HEK293 (cell line): ENCODE measurements around the gene TIMM17B.
A peak's percentile ranks its signal among the peaks of the same experiment; 100 is the strongest.

ENCODE experiments used
- BCL11B ChIP-seq: fragments of 450-650 bp; formaldehyde crosslinking; IDR thresholded peaks from 2 replicates; pipeline ENCODE4 v1.5.1; 2016; ENCODE audit warnings: low read depth, missing biosample characterization, missing genetic modification characterization
- GLIS2 ChIP-seq: fragments of 450-650 bp; formaldehyde crosslinking; IDR thresholded peaks from 2 replicates; pipeline ENCODE4 v1.5.1; 2016; ENCODE audit warnings: missing biosample characterization, missing genetic modification characterization
- IKZF3 ChIP-seq: fragments of 450-650 bp; IDR thresholded peaks from 2 replicates; pipeline ENCODE4 v1.5.0; 2018; ENCODE audit warnings: missing biosample characterization, mild to moderate bottlenecking, missing genetic modification characterization, moderate library complexity
- OVOL3 ChIP-seq: fragments of 450-650 bp; formaldehyde crosslinking; IDR thresholded peaks from 2 replicates; pipeline ENCODE4 v1.5.1; 2016; ENCODE audit warnings: missing biosample characterization, missing genetic modification characterization
- SALL2 ChIP-seq: fragments of 450-650 bp; formaldehyde crosslinking; IDR thresholded peaks from 2 replicates; pipeline ENCODE4 v1.5.0; 2017; ENCODE audit warnings: missing biosample characterization, mild to moderate bottlenecking, missing genetic modification characterization, borderline replicate concordance
- SP2 ChIP-seq: fragments of 450-650 bp; formaldehyde crosslinking; IDR thresholded peaks from 2 replicates; pipeline ENCODE4 v1.5.1; 2016; ENCODE audit warnings: missing biosample characterization, missing genetic modification characterization
- TCF7L2 ChIP-seq: IDR thresholded peaks from 2 replicates; pipeline ENCODE4 v1.6.1; 2011; ENCODE audit warnings: low read depth, mild to moderate bottlenecking, inconsistent platforms, low read length, moderate library complexity, borderline replicate concordance
- TRIM28 ChIP-seq: IDR thresholded peaks from 2 replicates; pipeline ENCODE4 v1.6.1; 2011; ENCODE audit warnings: low read length, control low read depth, borderline replicate concordance
- YY2 ChIP-seq: fragments of 450-650 bp; formaldehyde crosslinking; IDR thresholded peaks from 2 replicates; pipeline ENCODE4 v1.5.1; 2016; ENCODE audit warnings: missing biosample characterization, missing genetic modification characterization
- ZBTB21 ChIP-seq: fragments of 450-650 bp; formaldehyde crosslinking; IDR thresholded peaks from 2 replicates; pipeline ENCODE4 v1.5.1; 2017; ENCODE audit warnings: missing biosample characterization, missing genetic modification characterization
- ZBTB7A ChIP-seq: fragments of 450-650 bp; formaldehyde crosslinking; IDR thresholded peaks from 2 replicates; pipeline ENCODE4 v1.5.1; 2016; ENCODE audit warnings: low read depth, missing biosample characterization, missing genetic modification characterization
- ZBTB8A ChIP-seq: fragments of 450-650 bp; formaldehyde crosslinking; IDR thresholded peaks from 2 replicates; pipeline ENCODE4 v1.5.1; 2016; ENCODE audit warnings: missing biosample characterization, missing genetic modification characterization
- ZFP37 ChIP-seq: fragments of 450-650 bp; formaldehyde crosslinking; IDR thresholded peaks from 2 replicates; pipeline ENCODE4 v1.5.1; 2016; ENCODE audit warnings: missing biosample characterization, missing genetic modification characterization
- ZFP41 ChIP-seq: fragments of 450-650 bp; formaldehyde crosslinking; IDR thresholded peaks from 2 replicates; pipeline ENCODE4 v1.5.1; 2016; ENCODE audit warnings: missing biosample characterization, missing genetic modification characterization, borderline replicate concordance
- ZFP69B ChIP-seq: fragments of 450-650 bp; formaldehyde crosslinking; IDR thresholded peaks from 2 replicates; pipeline ENCODE4 v1.5.1; 2016; ENCODE audit warnings: missing biosample characterization, missing genetic modification characterization
- ZIC2 ChIP-seq: fragments of 450-650 bp; formaldehyde crosslinking; IDR thresholded peaks from 2 replicates; pipeline ENCODE4 v1.5.1; 2016; ENCODE audit warnings: missing biosample characterization, missing genetic modification characterization
- ZNF175 ChIP-seq: fragments of 450-650 bp; formaldehyde crosslinking; IDR thresholded peaks from 2 replicates; pipeline ENCODE4 v1.5.1; 2016; ENCODE audit warnings: missing biosample characterization, missing genetic modification characterization
- ZNF2 ChIP-seq: fragments of 450-650 bp; formaldehyde crosslinking; IDR thresholded peaks from 2 replicates; pipeline ENCODE4 v1.5.1; 2016; ENCODE audit warnings: missing biosample characterization, missing genetic modification characterization
- ZNF211 ChIP-seq: fragments of 450-650 bp; formaldehyde crosslinking; IDR thresholded peaks from 2 replicates; pipeline ENCODE4 v1.5.1; 2016; ENCODE audit warnings: low read depth, missing biosample characterization, missing genetic modification characterization
- ZNF274 ChIP-seq, 2 experiments: fragments of 200-500 bp in 1 of 2; fragments of 450-650 bp in 1 of 2; sonication (Bioruptor generic) in 1 of 2; formaldehyde crosslinking in 1 of 2; IDR thresholded peaks; 2 replicates each; pipeline versions ENCODE4 v1.5.1 to v1.6.1; 2014 to 2016; ENCODE audit warnings: borderline replicate concordance in 1 of 2, inconsistent platforms in 1 of 2, low read length in 1 of 2, missing biosample characterization in 1 of 2, missing genetic modification characterization in 1 of 2
- ZNF394 ChIP-seq: fragments of 450-650 bp; formaldehyde crosslinking; IDR thresholded peaks from 2 replicates; pipeline ENCODE4 v1.5.1; 2016; ENCODE audit warnings: missing biosample characterization, missing genetic modification characterization, mild to moderate bottlenecking, moderate library complexity, borderline replicate concordance
- ZNF416 ChIP-seq: fragments of 450-650 bp; formaldehyde crosslinking; IDR thresholded peaks from 2 replicates; pipeline ENCODE4 v1.5.1; 2016; ENCODE audit warnings: missing biosample characterization, missing genetic modification characterization
- ZNF510 ChIP-seq: fragments of 450-650 bp; formaldehyde crosslinking; IDR thresholded peaks from 2 replicates; pipeline ENCODE4 v1.5.1; 2018; ENCODE audit warnings: mild to moderate bottlenecking, missing genetic modification characterization, missing biosample characterization; ENCODE audit not compliant: insufficient replicate concordance
- ZNF558 ChIP-seq: fragments of 450-650 bp; formaldehyde crosslinking; IDR thresholded peaks from 2 replicates; pipeline ENCODE4 v1.5.1; 2016; ENCODE audit warnings: missing biosample characterization, missing genetic modification characterization
- ZNF560 ChIP-seq: fragments of 450-650 bp; formaldehyde crosslinking; IDR thresholded peaks from 2 replicates; pipeline ENCODE4 v1.5.1; 2017; ENCODE audit warnings: missing biosample characterization, missing genetic modification characterization, borderline replicate concordance
- ZNF561 ChIP-seq: fragments of 450-650 bp; IDR thresholded peaks from 2 replicates; pipeline ENCODE4 v1.5.1; 2018; ENCODE audit warnings: missing biosample characterization, missing genetic modification characterization, borderline replicate concordance
- ZNF571 ChIP-seq: fragments of 450-650 bp; formaldehyde crosslinking; IDR thresholded peaks from 2 replicates; pipeline ENCODE4 v1.5.0; 2017; ENCODE audit warnings: missing biosample characterization, missing genetic modification characterization
- ZNF626 ChIP-seq: fragments of 450-650 bp; sonication (Bioruptor Pico); formaldehyde crosslinking; IDR thresholded peaks from 2 replicates; pipeline ENCODE4 v1.5.1; 2018; ENCODE audit warnings: missing biosample characterization, missing genetic modification characterization, inconsistent platforms
- ZNF747 ChIP-seq: fragments of 450-650 bp; formaldehyde crosslinking; IDR thresholded peaks from 2 replicates; pipeline ENCODE4 v1.5.1; 2016; ENCODE audit warnings: missing biosample characterization, missing genetic modification characterization
- ZNF843 ChIP-seq: fragments of 450-650 bp; formaldehyde crosslinking; IDR thresholded peaks from 2 replicates; pipeline ENCODE4 v1.5.1; 2016; ENCODE audit warnings: missing biosample characterization, missing genetic modification characterization
- TF ChIP-seq, protein P1 (sequence below): fragments of 450-650 bp; formaldehyde crosslinking; IDR thresholded peaks from 2 replicates; pipeline ENCODE4 v1.5.1; 2016; ENCODE audit warnings: missing biosample characterization, missing genetic modification characterization
- TF ChIP-seq, protein P2 (sequence below): fragments of 450-650 bp; formaldehyde crosslinking; IDR thresholded peaks from 2 replicates; pipeline ENCODE4 v1.5.1; 2016; ENCODE audit warnings: missing biosample characterization, missing genetic modification characterization
- TF ChIP-seq, protein P3 (sequence below): fragments of 450-650 bp; formaldehyde crosslinking; IDR thresholded peaks from 2 replicates; pipeline ENCODE4 v1.5.1; 2016; ENCODE audit warnings: missing biosample characterization, missing genetic modification characterization
- TF ChIP-seq, protein P4 (sequence below): sonication (generic); formaldehyde crosslinking; IDR thresholded peaks from 2 replicates; pipeline ENCODE4 v1.8.1; 2022; ENCODE audit warnings: mild to moderate bottlenecking, moderate library complexity, missing genetic modification reagents
- TF ChIP-seq, protein P5 (sequence below): fragments of 450-650 bp; formaldehyde crosslinking; IDR thresholded peaks from 2 replicates; pipeline ENCODE4 v1.5.1; 2016; ENCODE audit warnings: missing biosample characterization, missing genetic modification characterization

The TIMM17B gene

DNA sequence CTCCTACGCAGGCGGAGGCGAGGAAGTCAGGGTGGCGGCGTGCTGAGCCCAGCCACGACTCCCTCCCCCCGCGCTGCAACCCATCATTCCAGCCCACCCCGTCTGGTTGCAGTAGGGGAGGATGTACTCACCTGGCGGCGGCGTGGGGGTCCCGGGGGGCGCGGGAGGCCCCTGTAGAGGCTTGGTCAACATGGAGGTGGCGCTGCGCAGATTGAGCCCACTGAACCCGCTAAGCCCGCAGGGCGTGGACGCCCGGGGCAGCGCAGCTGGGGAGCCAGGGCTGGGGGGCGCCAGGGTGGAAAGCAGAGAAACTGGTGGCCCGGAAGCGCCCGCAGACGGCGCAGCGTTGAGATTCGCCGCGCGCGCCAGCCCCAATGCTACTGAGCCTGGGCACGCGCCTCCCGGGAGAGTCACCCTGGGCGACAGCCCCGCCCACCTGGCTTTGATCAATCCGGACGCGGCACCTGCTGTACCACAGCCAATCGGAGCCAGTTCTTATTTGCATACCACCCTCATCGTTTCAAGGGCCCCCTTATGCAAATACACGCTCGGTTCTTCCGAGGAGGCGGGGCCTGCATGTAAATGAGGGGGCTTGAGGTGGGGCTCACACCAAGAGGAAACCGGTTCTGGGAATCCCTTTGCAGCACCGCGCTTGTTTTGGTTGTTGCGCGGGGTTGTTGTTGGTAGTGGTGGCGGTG lies 21.2 kb upstream of the TIMM17B start, which contains the start of gene PIM2 (continued):
- TF ChIP-seq IKZF3 (tag by site-specific recombination) (0 out of 2 replicates have a peak, but pooled peaks have one; percentile 20), ZNF843 (no peak), TCF7L2 (no peak), YY2 (tag by site-specific recombination) (0 out of 2 replicates have a peak, but pooled peaks have one; percentile 25), ZNF626 (tag by site-specific recombination) (no peak), ZFP41 (tag by site-specific recombination) (no peak), BCL11B (tag by site-specific recombination) (0 out of 2 replicates have a peak, but pooled peaks have one; percentile 38), ZBTB21 (tag by site-specific recombination) (no peak), SALL2 (tag by site-specific recombination) (no peak), ZNF558 (no peak), ZNF560 (tag by site-specific recombination) (no peak), ZNF747 (tag by site-specific recombination) (no peak), TRIM28 (no peak), ZBTB8A (tag by site-specific recombination) (peak; percentile 87), ZNF274 (IDR thresholded peaks at IDR 0.05; ENCODE audit: low read length) (no peak), ZNF274 (tag by site-specific recombination; IDR thresholded peaks at IDR 0.05; ENCODE audit: borderline replicate concordance) (no peak), ZFP37 (tag by site-specific recombination) (no peak), SP2 (peak; percentile 72), ZNF510 (tag by site-specific recombination) (no peak), ZNF2 (tag by site-specific recombination) (peak; percentile 39; the same call in 1 of the 2 replicates), GLIS2 (tag by site-specific recombination) (peak; percentile 96), ZNF394 (tag by site-specific recombination) (no peak), ZBTB7A (tag by site-specific recombination) (peak; percentile 30; the same call in 1 of the 2 replicates), ZIC2 (tag by site-specific recombination) (peak; percentile 95), OVOL3 (tag by site-specific recombination) (0 out of 2 replicates have a peak, but pooled peaks have one; percentile 26), ZNF175 (no peak), ZNF416 (tag by site-specific recombination) (no peak), ZNF561 (tag by site-specific recombination) (0 out of 2 replicates have a peak, but pooled peaks have one; percentile 23), ZNF211 (tag by site-specific recombination) (no peak), ZFP69B (tag by site-specific recombination) (no peak), ZNF571 (tag by site-specific recombination) (no peak)
- TF ChIP-seq, protein P1, sequence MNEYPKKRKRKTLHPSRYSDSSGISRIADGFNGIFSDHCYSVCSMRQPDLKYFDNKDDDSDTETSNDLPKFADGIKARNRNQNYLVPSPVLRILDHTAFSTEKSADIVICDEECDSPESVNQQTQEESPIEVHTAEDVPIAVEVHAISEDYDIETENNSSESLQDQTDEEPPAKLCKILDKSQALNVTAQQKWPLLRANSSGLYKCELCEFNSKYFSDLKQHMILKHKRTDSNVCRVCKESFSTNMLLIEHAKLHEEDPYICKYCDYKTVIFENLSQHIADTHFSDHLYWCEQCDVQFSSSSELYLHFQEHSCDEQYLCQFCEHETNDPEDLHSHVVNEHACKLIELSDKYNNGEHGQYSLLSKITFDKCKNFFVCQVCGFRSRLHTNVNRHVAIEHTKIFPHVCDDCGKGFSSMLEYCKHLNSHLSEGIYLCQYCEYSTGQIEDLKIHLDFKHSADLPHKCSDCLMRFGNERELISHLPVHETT (tag by site-specific recombination) = no peak
- TF ChIP-seq, protein P2, sequence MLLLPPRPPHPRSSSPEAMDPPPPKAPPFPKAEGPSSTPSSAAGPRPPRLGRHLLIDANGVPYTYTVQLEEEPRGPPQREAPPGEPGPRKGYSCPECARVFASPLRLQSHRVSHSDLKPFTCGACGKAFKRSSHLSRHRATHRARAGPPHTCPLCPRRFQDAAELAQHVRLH (tag by site-specific recombination) = no peak
- TF ChIP-seq, protein P3, sequence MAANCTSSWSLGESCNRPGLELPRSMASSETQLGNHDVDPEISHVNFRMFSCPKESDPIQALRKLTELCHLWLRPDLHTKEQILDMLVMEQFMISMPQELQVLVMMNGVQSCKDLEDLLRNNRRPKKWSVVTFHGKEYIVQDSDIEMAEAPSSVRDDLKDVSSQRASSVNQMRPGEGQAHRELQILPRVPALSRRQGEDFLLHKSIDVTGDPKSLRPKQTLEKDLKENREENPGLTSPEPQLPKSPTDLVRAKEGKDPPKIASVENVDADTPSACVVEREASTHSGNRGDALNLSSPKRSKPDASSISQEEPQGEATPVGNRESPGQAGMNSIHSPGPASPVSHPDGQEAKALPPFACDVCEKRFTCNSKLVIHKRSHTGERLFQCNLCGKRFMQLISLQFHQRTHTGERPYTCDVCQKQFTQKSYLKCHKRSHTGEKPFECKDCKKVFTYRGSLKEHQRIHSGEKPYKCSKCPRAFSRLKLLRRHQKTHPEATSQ (tag by site-specific recombination) = no peak
- TF ChIP-seq, protein P4, sequence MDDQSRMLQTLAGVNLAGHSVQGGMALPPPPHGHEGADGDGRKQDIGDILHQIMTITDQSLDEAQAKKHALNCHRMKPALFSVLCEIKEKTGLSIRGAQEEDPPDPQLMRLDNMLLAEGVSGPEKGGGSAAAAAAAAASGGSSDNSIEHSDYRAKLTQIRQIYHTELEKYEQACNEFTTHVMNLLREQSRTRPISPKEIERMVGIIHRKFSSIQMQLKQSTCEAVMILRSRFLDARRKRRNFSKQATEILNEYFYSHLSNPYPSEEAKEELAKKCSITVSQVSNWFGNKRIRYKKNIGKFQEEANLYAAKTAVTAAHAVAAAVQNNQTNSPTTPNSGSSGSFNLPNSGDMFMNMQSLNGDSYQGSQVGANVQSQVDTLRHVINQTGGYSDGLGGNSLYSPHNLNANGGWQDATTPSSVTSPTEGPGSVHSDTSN (CRISPR knock-in tag) = 0 out of 2 replicates have a peak, but pooled peaks have one; percentile 38
- TF ChIP-seq, protein P5, sequence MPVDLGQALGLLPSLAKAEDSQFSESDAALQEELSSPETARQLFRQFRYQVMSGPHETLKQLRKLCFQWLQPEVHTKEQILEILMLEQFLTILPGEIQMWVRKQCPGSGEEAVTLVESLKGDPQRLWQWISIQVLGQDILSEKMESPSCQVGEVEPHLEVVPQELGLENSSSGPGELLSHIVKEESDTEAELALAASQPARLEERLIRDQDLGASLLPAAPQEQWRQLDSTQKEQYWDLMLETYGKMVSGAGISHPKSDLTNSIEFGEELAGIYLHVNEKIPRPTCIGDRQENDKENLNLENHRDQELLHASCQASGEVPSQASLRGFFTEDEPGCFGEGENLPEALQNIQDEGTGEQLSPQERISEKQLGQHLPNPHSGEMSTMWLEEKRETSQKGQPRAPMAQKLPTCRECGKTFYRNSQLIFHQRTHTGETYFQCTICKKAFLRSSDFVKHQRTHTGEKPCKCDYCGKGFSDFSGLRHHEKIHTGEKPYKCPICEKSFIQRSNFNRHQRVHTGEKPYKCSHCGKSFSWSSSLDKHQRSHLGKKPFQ (tag by site-specific recombination) = no peak
